Activated CD4-positive, CD25-positive, alpha-beta regulatory T cell treated with anti-CD3 and anti-CD28 coated beads, Interleukin-2, amount 50 U/mL, for 24 hours (primary cell): ENCODE data around the gene ADCY5.

ENCODE experiments used
- ATAC-seq, 2 donors: fragments of 150-1000 bp; cut with Tn5 transposase; one replicate each; pipeline ENCODE4 v1.10.0; 2021; ENCODE audit warnings: mild to moderate bottlenecking in 1 of 2, moderate library complexity in 1 of 2

The ADCY5 gene

GRCh38 chr3:123424999-123425712 lies 23.7 kb downstream of the ADCY5 start:
- no peak for ATAC-seq

DNA sequence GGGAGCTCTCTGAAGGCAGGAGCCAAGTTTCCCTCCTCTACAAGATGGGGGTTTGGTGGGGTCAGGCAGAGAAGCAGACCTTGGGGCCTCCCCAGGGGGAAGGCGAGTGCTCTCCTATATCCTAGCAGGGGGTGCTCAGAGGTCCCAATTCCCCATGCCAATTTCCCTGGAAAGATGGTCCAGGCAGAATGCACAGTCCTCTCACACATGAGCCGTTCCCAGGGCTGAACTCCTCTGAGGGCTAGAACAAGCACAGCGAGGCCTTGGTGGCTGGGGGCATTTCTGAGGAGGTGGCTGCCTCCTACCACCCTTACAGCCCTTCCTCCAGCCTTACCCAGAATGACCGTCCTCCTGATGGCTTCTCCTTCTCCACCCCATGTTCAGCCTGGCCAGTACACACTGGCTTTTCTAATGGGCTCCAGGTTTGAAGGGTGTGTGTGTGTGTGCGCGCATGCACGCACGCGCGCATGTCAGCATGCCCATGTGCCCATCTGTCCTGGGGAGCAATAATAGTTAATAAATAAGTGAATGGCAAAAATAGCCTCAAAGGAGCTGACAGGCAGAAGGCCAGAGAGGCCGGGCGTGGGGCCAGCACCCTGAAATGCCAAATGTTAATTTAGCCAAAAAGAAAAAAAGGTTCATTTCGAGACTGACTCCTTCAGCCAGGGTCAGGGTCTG lies 24.4 kb downstream of the ADCY5 start:
- ATAC-seq: no peak

DNA sequence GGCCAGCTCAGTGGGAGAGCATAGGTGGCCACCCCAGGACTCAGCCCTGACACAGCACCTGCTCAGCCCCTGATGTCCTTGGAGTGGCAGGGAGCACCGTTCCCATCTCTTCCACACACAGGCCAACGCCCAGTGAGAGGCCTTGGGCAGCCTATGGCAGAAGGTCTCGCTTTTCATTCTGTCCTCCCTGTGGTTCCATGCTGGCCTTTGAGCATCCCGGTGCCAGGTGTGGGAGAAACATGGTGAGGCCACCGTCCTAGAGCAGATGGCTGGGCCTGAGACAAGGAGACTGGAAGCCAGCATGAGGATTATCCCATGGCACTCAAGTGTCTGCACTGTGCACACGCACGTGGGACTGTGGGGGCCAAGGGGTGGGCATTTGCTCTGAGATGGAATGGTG lies 25.1 kb downstream of the ADCY5 start:
- ATAC-seq: no peak

GRCh38 chr3:123423031-123423430 lies 25.9 kb downstream of the ADCY5 start:
- ATAC-seq: no peak

GRCh38 chr3:123422457-123422856 lies 26.4 kb downstream of the ADCY5 start:
- no peak for ATAC-seq

DNA sequence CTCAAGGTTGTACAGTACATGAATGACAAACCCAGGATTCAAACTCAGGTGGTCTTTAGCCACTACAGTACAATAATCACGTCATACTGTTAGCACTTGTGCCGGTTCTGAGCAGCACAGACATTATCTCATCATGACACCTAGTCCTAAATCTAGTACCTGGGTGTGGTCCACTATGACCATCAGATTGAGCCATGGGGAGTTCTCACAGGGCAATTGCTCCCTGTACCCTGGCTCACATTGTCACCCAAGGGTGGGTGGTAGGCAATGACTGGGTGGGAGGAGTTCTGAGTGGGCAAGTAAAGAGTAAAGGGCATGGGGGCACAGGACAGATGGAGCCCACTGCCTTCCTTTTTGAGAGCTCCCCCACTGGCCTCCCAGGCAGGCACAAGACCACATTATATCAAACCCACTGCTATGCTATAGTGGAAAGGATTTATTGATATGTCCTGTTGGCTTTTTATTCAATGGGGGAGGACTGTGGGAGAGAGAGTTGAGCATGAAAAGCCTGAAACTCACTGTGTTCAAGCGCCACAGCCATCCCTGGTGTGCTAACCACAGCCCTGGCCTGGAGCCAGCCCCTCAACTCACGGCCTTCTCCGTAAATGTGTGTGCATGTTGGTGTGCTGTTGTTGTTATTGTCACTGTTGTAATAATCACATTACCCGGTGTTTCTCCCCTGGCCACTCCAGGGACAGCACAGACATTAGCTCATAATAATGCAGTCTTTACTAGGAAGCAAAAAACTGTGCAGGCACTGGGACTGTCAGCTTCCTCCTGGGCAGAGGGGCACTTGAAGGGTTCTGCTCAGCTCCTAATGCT lies 27.3 kb downstream of the ADCY5 start:
- ATAC-seq: peak in 1 of 2 donors; percentile 15

DNA sequence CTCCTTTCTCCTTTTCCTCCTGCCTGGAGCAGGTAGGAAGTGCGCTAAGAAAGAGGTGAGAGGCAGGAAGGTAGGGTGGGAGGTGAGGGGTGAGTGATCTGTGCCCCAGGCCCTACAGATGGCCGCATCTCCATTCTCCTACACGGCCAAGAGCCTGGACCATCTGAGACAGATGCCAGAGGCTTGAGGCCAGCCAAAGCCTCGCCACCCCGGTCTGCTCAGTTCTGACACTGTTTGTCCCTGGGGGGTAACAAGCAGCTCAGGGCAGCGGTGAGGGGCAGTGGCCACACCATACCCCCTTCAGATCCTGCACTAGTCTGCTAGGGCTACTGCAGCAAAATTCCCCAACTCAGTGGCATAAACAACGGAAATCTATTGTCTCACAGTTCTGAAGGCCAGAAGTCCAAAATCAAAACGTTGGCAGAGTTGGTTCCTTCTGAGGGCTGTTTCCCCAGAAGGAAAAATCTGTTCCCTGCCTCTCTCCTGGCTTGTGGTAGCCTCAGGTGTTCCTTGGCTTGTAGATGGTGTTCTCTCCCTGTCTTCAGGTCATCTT lies 28.4 kb downstream of the ADCY5 start:
- no peak for ATAC-seq

DNA sequence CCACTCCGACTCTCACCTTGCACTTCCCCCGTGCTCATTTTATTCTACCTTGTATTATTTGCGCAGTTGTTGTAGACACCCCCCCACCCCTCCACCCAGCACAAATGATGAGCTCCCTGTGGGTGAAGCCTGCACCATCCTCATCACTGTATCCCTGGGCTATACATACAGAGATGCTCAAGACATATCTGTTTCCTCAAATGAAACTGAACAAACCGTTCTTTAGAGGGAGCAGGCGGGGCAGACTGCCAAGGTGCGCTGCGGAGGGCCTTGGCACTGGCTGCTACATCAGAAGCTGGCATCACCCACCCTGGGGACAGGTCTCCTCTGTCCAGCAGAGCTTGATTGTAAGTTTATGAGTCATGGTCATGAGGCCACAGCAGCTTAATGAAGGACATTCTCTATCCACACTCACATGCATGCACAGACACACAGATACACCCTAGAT lies 29.0 kb downstream of the ADCY5 start:
- ATAC-seq: no peak

DNA sequence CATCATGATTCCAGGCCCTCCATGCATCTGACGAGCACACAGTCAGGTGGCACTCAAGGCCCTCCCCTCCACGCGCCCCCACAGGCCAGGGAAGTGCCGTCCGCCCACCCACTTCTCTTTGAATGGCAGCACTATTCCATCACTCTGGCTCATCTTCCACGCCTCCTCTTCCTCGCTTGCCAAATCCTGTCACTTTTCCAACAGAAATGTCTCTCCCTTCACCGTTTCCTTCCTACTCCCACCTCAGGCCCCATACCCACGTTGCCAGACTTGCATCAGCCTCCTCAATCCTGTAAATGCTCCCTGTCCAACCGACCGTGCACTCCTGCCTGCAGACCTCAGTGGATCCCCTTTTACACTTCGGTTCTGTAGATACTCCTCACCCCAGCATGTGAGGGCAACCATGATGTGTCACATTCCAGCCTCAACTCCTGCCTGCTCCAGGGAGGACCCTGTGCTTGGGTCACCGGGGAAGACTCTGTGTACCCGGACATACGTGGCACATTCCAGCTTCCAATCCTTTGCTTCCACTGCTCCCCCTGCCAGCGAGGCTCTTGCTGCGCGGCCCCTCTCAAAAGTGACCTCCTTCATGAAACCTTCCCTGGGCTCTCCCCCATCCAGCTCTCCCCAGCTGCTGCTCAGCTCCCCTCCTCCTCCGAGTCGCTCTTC lies 29.6 kb downstream of the ADCY5 start:
- ATAC-seq: no peak

DNA sequence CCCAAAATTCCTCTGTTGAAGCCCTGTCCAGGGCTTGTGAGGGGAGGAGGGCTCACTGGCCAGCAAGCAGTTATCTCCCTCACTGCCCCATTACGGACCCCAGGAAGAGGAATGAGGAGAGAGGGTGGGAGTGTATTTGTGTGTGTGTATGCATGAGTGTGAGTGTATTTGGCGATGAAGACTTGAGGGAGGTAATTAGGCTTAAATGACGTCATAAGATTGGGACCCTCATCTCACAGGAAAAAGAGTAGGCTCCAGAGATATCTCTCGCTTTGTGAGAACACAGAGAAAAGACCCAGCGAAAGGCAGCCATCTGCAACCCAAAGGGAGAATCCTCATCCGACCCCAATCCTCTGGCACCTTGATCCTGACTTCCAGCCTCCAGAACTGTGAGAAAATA lies 32.2 kb downstream of the ADCY5 start:
- no peak for ATAC-seq

GRCh38 chr3:123416173-123416572 lies 32.7 kb downstream of the ADCY5 start:
- ATAC-seq: no peak

- no peak for ATAC-seq
These were observed 33.7 kb downstream of the ADCY5 start for GRCh38 chr3:123414973-123415775.

GRCh38 chr3:123412811-123413604 lies 35.9 kb downstream of the ADCY5 start:
- no peak for ATAC-seq

GRCh38 chr3:123412076-123412475 lies 36.8 kb downstream of the ADCY5 start:
- no peak for ATAC-seq

DNA sequence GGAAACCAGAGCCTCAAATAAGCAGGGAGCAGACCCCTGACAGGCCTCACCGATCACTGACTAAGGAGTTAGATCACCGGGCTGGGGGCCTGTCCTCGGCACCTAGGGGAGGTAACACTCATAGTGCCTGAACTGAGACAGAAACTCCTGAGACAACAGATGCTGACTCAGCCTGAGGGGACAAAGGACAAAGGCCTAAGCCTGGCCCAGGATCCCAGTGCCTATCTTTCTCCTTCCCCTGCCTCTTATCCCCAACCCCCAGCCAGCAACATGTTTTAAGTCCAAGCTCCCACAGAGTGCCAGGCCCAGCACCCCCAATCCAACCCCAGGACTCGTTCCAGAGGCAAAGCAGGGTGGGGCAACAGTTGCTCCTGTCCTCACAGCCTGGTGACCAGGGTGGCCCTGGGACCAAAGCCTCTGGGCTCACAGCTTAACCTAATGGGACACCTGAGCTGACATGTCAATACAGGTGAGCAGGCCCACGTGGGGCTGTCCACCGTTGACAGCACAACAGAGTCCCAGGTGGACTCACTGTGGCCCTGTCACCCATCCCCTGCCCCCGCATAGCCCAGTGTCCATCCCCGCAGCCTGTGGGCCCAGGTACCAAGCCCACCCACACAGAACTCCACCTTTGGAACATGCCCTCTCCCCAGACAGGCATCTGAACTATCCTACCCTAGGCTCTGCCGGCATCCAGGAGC lies 37.4 kb downstream of the ADCY5 start:
- no peak for ATAC-seq

DNA sequence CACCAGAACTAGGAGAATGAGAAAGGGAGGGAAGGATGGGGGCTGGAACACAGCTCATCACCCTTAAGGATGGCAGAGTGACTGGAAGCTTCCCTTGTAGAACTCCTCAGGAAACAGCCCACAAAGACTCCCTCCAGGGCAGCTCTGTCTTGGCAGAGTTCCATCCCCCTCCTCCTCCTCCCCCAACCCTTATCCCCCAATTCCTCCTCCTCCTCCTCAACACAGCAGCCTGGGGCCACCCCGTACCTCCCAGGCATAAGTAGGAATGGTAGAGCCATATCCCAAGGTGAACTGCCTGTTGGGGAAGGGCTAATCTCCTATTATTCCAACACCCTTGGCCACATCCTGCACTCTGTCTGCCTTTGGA lies 38.8 kb downstream of the ADCY5 start:
- ATAC-seq: no peak

- ATAC-seq: no peak
These were observed 39.3 kb downstream of the ADCY5 start for GRCh38 chr3:123409443-123410148.

GRCh38 chr3:123406598-123406997 lies 42.3 kb downstream of the ADCY5 start:
- ATAC-seq: no peak

DNA sequence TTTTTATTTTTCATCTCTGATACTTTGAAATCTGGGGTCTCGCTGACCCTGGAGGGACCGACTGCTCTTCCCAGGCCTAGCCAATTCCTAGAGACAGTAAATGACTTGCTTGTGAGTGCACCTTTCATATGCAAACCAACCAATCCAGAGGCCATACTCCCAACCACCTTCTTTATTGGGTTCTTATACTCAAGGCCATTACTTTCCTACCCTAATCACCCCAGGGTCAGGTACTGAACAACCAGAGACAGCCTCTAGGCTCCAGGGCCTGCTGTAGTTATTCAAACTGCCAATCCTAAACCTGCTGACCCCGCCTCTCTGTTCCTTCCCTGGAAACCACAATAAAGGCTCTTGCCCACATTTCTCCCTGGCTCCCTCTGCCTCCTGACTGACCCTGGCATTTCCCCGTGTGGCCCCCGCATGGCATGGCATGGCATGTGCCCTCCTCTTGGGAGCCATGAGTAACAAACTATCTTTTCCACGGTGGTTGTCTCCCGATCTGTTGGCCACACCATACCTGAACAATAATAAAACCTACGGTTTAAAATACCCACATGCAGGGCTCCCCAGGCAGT lies 42.9 kb downstream of the ADCY5 start:
- ATAC-seq: no peak
